GM19023 (cell line): ENCODE measurements around the gene MYBPC1.

ENCODE experiments used
- ATAC-seq: cut with Tn5 transposase; IDR thresholded peaks from one replicate; pipeline ENCODE4 v1.9.1; 2021; ENCODE audit warnings: mild to moderate bottlenecking, moderate library complexity; ENCODE audit not compliant: unreplicated experiment

The MYBPC1 gene

DNA sequence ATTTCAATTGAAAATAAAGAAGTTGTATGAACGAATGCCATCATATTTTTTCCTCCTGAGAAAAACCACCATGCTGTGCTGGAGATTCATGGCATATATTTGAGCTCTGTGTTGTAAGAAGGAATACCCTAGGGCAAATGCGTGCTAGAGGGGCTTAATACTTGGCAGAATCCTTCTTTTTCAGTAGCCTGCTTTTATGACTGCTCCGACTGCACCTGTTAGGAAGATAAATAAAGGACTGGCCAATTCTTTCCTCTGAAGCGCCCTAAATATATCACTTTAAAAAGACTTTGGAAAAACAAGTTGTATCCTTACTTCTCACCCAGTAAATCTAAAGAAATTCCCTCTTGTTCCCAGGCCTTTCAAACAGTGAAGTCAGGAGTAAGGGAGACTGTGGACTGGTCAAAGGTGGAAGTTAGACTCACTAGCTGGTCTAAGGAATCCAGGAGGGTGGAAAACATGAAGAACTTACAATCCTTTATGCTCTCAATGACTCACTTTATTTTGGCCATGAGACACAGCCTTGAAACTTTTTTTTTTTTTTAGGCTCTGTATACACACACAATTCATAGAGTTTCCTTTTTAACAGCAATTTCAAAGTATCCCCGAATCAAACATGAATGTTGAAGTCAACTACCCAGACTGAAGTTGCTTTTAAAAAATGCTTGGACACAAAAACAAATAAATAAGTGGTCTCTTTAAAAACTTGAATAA is 5.2 kb downstream of the MYBPC1 start:
- no peak for ATAC-seq

DNA sequence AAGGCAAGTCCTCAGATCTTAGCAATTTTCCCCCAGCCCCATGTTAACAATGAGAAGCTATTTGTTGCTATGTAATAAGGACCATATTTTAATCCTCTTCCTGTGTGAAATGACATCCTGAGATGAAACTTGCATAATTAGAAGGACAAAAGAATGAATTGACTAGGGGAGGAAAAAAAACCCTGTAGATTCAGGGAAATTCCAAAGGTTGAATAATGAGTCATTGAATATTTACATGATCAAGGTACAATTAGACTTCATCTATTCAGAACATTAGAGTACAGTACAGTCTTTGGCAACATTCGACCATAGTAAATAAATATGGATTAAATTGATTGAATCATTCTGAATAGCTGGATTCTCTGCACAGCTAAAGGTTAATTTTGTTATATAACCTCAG is 9.4 kb downstream of the MYBPC1 start:
- ATAC-seq: no peak

DNA sequence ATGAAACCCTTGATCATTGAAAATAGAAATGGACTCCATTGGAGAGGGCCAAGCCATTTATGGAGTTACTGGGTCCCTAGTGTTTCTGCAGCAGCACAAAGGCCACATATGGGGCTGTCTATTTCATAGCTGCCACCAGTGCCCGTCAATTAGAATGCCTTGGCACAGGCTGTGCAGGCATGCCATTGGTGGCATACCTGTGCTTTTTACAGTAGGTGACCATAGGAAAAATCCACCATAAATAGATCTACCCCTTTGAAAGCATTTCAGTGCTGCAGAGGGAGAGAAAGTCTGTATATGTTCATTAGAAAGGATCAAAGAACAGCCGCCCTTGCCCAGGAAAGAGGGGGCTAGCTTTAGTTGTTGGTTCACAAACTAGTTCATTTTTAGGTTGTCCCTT is 13.1 kb downstream of the MYBPC1 start:
- no peak for ATAC-seq

- ATAC-seq: no peak
Observed at GRCh38 chr12:101608301-101609133, 13.7 kb downstream of the MYBPC1 start.

GRCh38 chr12:101609198-101609597 is 14.4 kb downstream of the MYBPC1 start:
- no peak for ATAC-seq

- ATAC-seq: no peak
Observed at GRCh38 chr12:101612160-101612916, 17.6 kb downstream of the MYBPC1 start.

- ATAC-seq: no peak
Observed at GRCh38 chr12:101616027-101616494, 21.3 kb downstream of the MYBPC1 start.

DNA sequence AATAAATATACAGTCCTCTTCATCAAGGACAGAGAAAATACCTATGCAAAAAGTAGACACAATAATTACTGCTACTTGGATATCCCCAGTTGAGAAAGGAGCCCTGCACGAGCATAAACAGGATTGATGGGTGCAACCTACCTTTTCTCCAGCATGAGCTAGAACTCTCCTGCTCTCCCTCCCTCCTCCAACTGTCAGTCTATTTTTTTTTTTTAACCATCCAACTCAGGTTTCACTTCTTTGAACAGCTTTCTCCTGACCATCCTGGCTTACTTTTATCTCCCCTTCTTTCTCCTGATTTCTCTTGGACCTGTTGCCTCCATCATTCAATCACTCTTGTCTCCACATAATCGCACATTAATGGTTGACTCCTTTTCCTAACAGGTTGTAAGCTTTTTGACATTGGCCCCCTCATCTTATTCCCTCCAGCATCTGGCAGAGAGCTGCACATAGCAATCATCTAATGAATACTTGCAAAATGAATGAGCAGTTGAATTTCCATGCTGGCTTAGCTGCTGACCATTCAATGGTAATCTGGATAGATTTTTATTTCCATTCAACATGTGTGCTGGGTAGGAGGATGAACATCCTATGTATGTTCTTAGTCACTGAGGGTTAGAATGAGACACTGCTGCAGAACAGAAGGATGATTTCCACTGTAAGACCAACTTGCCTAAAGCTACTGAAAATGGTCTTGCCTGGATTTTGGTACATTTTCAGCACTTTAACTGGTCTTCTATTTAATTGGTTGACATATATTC is 24.4 kb downstream of the MYBPC1 start:
- ATAC-seq: no peak

DNA sequence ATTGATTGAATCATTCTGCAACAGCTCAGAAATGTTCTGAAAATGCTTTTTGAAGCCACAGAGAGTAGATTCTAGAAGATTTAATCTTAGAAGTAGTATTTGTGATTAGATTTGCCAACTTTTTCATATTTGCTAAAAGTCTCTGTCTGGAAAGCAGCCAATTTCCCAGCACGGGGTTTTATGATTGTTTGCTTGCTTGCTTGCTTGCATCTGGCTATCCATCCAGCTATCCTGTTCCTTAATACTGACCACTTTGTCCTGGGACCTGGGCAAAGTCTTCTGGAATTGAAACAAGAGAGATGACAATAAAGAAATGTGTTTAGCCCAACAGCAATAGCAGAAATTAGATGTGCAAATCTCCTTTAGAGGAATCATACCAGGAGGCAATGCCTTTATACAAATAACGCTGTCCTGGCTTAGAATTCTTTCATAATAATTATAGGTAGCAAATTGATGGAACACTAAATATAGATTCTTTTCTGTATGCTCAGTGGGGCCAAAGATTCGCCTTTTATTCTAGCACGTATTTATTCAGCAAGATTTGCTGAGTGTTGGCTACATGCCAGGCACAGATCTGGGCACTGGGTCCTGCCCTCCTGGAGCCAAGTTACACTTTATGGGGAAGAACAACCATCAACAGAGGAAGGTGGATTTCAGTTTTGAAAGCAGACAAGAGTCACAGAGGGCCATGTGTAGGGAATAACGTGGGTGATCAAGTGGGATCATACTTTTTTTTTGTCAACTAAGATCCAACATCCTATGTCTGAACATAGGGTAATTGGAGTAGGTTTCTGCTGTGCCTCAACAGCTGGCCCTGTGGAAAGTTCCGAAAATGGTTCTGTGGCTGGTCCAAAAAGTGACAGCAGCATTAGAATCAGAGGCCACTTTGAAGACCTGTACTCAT is 25.3 kb downstream of the MYBPC1 start:
- no peak for ATAC-seq

GRCh38 chr12:101620762-101621133 is 26.0 kb downstream of the MYBPC1 start:
- no peak for ATAC-seq

GRCh38 chr12:101628676-101629075 is 33.9 kb downstream of the MYBPC1 start:
- no peak for ATAC-seq

- peak; percentile 92 for ATAC-seq
Observed at GRCh38 chr12:101634724-101635123, 40.0 kb downstream of the MYBPC1 start.

DNA sequence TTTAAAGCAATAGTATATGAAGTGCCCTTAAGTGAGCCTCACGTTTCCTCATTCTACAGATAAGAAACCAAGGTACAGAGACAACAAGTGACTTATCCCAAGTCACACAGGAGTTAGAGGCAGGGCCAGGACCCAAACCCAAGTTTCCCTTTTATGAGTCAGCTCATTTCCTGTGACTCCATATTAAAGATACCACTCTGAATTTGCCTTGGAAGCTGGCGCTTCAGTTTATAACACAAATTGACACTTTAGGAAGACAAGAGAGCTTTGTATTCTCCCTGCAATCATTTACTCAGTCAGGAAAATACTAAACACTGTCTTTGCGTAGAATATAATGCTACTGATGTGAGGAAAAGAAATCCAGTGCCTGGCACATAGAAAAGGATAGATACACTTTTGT is 43.2 kb downstream of the MYBPC1 start:
- no peak for ATAC-seq

GRCh38 chr12:101642115-101643067 is 47.6 kb downstream of the MYBPC1 start:
- no peak for ATAC-seq

DNA sequence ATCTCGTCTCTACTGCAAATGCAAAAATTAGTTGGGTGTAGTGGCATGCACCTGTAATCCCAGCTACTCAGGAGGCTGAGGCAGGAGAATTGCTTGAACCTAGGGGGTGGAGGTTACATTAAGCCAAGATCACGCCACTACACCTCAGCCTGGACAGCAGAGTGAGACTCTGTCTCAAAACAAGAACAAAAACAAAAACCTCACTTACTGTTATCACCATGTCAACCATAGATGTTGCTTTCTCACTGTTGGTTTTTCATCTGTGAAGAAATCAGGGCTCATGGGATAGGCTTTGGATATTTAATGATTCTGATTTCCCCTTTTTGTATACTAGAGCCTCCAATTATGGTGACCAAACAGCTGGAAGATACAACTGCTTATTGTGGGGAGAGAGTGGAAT is 52.9 kb downstream of the MYBPC1 start:
- no peak for ATAC-seq

GRCh38 chr12:101648195-101648594 is 53.4 kb downstream of the MYBPC1 start:
- no peak for ATAC-seq

GRCh38 chr12:101650346-101651117 is 55.8 kb downstream of the MYBPC1 start:
- ATAC-seq: no peak

DNA sequence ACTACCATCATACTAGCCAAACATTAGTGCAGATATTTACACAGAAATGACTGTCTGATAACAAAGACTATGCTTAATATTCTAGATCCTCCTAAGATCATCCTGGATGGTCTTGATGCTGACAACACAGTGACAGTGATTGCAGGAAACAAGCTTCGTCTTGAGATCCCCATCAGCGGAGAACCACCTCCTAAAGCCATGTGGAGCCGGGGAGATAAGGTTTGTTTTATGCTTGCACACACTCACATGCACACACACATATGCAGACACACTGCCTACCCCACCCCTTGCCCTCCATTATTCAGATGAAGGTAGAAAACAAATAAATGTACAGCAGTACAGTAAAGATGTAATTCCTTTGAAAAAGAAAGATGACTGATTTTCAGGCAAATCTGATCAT is 58.3 kb downstream of the MYBPC1 start:
- ATAC-seq: no peak
